Measurements from ENCODE around the gene ORM2.

The ORM2 gene

DNA sequence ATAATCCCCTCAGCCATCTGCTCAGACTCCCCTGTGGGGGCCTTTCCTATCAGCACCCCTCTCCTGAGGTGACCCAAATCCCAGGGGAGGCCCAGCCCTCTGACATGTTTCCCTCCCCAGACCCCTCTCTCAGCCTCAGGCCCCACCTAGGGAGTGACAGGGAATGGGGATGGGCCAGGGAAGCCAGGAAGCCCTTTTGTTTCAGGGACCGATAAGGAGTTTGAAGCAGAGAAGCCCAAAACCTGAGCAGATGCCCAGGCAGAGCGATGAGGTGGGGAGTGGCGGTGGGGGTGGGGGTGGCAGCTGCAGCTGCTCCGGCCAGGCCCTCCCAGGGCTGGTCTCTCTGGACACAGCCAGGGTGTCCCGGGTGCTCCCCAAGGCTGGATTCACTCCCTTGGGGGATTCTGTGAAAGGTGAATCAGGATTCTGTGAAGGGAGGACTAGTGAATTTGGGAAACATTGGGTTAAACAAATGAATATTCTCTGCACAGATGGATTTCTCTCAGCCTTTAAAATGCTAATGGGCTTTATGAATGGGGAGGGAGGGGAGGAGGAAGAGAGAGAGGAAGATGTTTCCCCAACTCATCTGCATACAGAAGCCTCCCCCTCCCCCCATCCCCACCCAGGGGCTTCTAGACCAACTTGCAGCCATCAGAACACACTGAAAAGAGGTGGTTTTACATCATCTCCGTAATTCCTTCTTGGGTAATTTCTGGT, 40.7 kb downstream of the ORM2 start:
- no peak for DNase-seq (ENCODE audit: low read depth in 2 of 2)

DNA sequence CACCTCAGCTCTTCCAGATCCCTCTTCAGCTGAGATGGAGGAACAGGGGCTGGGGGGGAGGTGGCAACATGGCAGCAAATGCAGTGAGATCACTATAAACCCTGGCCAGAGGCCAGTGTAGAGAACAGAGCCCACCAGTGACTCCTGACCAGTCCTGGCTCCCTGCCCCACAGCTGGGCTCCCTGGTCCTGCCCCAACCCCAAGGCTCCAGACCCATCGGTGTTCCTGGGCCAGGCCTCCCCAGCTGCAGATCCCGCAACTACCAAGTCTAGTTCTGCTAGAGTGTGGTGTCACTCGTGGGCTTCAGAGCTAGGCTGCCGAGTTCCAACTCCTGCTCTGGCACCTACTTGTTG, 41.3 kb downstream of the ORM2 start:
- no peak for DNase-seq (ENCODE audit: low read depth in 2 of 2)

DNA sequence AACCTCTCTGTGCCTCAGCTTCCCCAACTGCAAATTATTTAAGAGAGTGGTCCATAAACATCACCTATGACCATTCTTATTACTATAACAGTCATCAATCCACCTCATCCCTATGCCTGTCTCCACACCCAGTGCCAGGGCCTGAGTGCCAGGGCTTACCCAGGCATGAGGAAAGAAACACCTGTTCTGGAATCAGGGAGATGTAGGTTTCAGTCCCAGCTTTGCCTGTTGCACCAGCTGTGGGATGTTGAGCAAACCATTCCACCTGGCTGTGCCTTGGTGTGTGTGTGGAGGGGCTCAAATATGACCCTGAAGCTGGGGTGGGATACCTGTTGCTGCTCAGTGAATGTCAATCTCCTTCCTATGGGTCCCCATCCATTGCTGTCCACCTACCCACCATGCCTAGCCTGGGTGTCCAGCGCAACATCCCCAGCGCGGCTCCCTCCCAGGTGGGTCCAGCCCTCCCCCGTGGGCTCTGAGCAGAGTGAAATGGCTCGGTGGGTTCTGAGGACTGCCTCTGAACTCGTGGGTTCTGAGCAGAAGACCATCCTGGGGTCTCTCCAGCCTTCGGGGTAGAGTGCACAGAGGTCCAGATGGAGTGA, 41.8 kb downstream of the ORM2 start:
- no peak for DNase-seq (ENCODE audit: low read depth in 2 of 2)

DNA sequence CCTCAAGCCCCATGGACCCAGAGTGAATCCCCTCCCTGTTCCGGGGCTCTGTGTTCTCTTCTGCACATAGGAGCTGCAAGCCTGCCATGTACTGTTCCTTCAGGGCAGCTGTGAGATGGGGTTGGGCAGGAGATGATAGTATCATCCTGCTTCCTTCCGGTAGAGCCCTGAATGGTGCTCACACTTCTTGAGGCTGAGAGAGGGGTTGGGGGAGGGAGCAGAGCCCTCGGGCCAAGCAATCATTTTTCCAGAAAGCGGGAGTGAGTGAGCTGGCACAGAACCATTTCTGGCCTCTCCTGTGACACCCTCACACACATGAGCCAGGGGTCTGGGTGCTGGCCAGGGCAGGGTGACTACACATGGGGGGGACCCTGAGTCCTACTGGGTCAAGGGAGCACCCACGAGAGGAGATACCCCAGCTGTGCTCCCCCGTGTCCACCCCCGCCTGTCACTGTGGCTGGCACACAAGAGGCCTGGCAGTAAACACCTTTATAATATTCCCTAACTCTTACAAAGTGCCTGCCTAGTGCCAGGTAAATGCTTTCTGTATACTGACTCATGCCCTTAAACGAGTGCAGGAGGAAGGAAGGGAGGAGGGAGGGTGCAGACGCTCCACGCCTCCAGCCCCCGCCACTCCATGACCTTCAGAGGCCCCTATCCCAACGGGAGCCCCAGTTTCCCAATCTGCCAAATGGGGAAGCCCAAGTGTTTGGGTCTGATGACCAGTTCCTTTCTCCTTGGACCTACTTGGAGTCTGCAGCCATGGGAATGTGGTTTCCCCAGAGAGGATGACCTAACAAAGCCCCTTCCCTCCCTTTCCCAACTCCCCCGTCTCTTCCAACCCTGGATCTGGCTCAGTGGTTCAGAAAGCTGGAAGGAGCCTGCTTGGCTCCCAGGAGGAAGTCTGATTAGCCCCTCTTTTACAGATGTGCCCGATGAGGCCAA, 42.6 kb downstream of the ORM2 start:
- DNase-seq (ENCODE audit: low read depth in 2 of 2): no peak

DNA sequence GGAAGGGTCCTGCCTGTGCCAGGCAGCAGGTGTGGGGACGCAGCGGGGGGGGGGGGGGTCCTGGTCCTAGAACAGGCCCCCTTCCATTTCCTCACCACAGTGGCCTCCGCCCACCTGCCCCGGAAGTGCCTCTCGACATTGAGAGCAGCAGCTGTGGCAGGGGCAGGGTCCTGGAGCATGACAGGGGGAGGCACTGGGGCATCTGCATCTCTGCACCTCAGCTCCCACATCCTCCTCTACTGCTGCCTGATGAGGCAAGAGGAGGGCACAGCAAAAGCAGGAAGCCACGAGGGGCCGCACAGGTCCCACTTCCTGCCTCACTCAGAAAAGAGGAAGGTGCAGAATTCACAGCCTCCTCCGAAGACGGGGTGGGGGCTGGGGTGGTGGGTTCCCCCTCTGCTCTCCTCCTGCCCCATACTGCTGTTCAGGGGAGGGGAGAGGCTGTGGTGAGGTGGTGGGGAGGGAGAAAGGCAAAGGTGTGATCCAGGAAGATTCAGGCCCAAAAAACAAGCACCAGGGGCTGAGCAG, 43.3 kb downstream of the ORM2 start:
- DNase-seq (ENCODE audit: low read depth in 2 of 2): peak; percentile 78 to 83

DNA sequence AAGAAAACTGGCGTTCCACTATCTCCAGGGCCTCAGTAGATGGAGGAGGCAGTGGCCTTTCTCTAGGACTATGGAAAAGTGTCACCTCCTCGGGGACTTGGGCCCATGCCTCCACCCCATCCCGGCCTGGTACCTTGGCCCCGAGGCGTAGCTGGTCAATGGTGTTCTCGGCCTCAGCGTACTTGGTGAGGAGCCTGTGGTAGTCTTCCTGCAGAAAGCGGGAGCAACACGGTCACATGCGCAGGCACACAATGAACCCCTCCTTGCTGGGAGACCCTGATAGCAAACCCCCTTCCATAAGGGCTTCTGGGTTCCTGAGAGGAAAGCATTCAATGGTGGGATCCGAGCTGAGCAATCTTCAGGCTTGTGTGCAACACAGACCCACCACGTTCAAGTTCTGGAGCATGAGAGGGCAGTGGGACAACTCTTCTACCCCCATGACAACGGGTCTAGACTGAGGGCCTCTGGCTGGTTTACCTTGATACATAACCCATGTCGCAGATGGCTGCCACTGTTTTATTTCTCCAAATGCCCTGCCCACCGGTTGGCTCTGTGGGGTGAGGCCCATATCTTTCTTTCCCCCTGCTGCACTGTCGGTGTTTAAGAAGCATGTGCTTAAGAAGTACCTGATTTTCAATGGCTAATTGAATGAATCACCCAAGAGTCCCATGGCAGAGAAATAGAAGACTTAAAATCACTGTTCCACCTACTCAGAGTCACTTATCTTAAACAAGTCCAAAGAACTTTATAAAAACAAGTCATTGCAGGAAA, 44.5 kb downstream of the ORM2 start:
- DNase-seq (ENCODE audit: low read depth in 2 of 2): no peak

DNA sequence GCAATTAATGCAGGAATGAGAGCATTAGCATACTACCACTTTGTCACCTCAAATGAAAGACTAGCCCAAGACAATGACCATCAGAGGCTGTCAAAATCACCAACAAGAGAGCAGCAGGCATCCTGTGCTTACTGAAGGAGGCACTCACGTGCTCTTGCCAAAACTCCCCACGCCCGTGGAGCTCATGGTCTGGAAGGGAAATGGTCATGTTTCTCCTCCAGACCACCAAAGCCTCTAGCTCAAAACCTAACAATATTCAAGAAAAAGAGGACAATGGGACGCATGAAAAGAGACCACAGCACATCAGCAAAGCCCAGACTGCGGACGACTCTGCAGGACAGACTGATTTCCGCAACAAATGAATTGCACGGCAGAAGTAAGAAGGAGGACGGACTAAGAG, 45.3 kb downstream of the ORM2 start:
- DNase-seq (ENCODE audit: low read depth in 2 of 2): no peak

DNA sequence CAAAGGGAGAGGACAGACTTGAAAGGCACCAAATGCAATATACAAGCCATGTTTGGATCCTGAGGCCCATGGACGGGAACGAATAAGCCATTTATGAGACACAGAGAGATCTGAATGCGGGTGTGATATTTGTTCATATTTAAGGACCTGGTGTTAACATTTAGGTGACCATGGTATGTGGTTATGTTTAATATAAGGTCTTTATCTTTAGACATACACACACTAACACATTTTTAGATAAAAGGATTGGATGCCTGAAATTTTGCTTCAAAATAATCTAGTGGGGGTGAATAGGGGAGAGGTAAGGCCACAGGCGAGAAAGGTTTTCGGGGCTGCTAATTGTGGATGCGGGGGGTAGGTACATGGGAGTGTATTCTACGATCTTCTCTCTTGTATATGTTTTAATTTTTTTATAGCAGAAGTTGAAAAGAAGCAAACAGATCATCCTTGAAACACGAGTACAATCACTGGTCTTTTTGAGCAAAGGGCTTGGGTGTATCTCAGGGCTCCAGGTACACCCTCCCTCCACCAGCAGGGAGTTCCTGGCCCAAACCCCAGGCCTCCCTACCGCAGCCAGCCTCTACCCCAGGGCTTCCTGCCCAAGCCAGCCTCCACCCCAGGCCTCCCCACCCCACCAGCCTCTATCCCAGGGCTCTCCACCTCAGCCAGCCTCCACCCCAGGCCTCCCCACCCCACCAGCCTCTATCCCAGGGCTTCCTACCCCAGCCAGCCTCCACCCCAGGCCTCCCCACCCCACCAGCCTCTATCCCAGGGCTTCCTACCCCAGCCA, 45.9 kb downstream of the ORM2 start:
- no peak for DNase-seq (ENCODE audit: low read depth in 2 of 2)

DNA sequence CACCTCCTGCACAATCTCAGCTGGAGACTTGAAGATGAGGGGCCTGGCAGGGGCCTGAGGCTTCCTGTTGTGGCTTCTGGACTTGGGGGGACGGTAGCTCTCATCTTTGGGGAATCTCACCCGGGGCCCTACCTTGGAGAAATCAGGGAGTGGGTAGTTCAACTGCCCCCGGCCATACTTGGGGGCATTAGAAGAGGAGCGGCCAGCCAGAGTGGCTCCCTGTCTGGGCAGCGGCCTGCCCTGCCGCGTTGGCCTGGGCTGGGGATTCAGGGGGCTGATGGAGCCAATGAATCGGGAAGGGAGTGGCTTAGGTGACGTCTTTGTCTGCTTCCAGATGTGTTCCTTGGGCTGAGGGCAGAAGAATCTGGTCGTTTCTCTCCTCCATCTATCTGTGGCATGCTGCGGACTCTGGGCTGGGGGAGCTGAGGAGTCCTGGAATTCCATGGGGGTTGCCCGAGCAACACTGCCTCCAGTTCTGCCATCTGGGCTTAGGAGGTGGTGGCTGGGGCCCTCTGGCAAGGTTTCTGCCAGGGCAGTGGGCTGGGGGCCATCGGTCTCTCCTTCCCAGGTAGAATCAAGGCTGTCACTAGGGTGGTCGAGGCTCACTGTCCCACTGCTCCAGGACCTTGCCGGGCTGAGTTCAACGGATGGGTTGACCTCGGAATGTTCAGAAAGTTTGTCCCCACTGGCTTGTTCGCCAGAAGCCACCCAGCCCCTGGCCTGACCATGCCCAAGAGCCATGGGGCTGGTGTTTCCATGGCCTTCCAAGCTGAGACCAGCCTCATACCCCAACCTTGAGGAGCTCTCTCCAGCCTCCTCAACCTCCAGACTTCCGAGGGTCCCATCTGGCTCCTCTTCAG, 47.1 kb downstream of the ORM2 start:
- DNase-seq (ENCODE audit: low read depth in 2 of 2): no peak

DNA sequence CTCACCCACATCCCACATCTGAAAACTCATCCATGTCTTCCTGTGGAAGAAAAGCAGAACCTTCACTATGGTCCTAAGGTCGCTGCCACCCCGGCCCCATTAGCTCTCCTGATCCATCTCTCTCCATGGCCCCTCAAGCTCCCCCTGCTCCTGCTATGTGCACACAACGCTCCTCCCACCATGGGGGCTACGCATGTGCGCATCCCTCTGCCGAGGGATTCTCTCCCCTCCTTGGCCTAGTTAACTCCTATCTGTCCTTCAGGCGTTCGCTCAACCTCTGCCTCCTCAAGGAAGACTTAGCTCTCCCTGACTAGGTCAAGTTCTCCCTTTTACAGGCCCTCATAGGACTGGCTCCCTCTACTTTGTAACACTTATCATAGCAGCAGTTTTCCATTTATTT, 48.3 kb downstream of the ORM2 start:
- no peak for DNase-seq (ENCODE audit: low read depth in 2 of 2)

DNA sequence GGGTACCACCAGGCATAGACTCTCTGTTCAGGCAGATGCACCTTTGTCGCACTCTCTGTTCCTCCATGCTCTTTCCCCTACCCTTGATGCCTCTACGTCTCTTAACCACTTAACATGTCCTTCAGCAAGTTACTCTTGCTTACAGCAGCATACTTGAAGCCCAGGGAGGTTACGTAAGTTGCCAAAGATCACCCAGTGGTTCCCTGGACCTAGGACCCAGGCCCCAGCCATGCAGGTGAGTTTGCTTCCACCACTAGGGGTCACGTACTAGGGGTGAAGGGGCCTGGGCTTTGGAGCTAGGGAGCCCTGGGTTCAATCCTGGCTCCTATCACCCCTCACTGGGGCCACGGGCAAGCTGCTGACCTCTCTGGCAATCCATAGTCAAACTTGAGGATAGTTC, 49.2 kb downstream of the ORM2 start:
- no peak for DNase-seq (ENCODE audit: low read depth in 2 of 2)

All from stimulated activated CD8-positive, alpha-beta memory T cell treated with anti-CD3 and anti-CD28 coated beads, Interleukin-15, amount 100 ng/mL, for 48 hours (primary cell).